Suprapubic skin (tissue), 4 donors: ENCODE measurements around the gene ARTN. TPM values are rescaled to one million over a fixed set of nuclear protein-coding genes. Genes with fewer than 3 reads are reported as not detected.

Experiments used
- DNase-seq, 2 donors: peaks; one replicate each; pipeline ENCODE4 v3.0.0-alpha.2; 2019; ENCODE audit warnings: low spot score in 2 of 2
- H3K27ac ChIP-seq: fragments of 200-600 bp; sonication (generic); one replicate; pipeline ENCODE4 v1.5.1; 2019
- H3K27me3 ChIP-seq: fragments of 200-600 bp; sonication (generic); one replicate; pipeline ENCODE4 v1.5.1; 2019
- H3K36me3 ChIP-seq: fragments of 200-600 bp; sonication (generic); one replicate; pipeline ENCODE4 v1.5.1; 2019
- H3K4me1 ChIP-seq: fragments of 200-600 bp; sonication (generic); one replicate; pipeline ENCODE4 v1.5.1; 2019
- H3K4me3 ChIP-seq: fragments of 200-600 bp; sonication (generic); one replicate; pipeline ENCODE4 v1.5.1; 2019; ENCODE audit warnings: mild to moderate bottlenecking
- H3K9me3 ChIP-seq: fragments of 200-600 bp; sonication (generic); one replicate; pipeline ENCODE4 v1.5.1; 2019
- CTCF ChIP-seq, 2 donors: fragments of 200-600 bp in 1 of 2; fragments of 450-650 bp in 1 of 2; sonication (generic) in 1 of 2; IDR thresholded peaks; one replicate each; pipeline ENCODE4 v1.5.1; 2016 to 2019; ENCODE audit warnings: antibody characterized with exemption in 2 of 2, mild to moderate bottlenecking in 1 of 2, moderate library complexity in 1 of 2
- EP300 ChIP-seq: sonication (generic); formaldehyde crosslinking; IDR thresholded peaks from one replicate; pipeline ENCODE4 v1.6.1; 2017; ENCODE audit warnings: antibody characterized with exemption
- POLR2A ChIP-seq, 2 donors: fragments of 450-650 bp; IDR thresholded peaks; one replicate each; pipeline ENCODE4 v1.6.1; 2017; ENCODE audit warnings: antibody characterized with exemption in 2 of 2, mild to moderate bottlenecking in 2 of 2, moderate library complexity in 2 of 2
- POLR2AphosphoS5 ChIP-seq, 3 donors: sonication (generic); formaldehyde crosslinking; IDR thresholded peaks; one replicate each; pipeline ENCODE4 v1.6.1; 2017; ENCODE audit warnings: antibody characterized with exemption in 3 of 3
- WGBS: methylation state at CpG from one replicate; pipeline ENCODE4 v1.1.5; 2018; 5-methylcytosine and 5-hydroxymethylcytosine counted together
- total RNA-seq, 4 donors: library from RNA; depleted of rRNA; stranded (reverse); fragments of >200 nt; gene quantifications; one replicate each; pipeline ENCODE4 v1.1.0, GENCODE V29; 2016

Gene ARTN
- total RNA-seq, 4 donors from 2014 or later, result 0.38 to 0.91 (median 0.72) TPM; not detected in 1

DNA sequence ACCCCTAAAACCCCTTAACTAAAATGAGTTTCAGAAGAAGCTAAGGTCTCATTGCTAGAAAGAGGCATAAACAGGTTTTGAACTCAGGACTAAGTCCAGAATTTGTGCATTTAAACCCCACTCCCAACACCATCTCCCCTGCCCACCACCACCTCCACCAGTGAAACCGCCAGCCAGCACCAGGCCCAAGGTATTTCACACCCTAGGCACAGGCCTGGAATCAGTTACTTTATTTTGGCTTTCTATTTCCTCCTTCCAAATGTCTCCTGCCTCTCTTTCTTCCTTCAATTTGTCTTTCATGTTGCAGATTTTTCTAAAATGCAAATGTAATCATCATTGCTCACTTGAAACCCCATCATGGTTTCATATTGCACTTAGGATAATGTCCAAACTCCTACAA is 11.3 kb downstream of the ARTN start:
- Histone ChIP-seq H3K27me3 (no peaks in the 10 kb centered on the region), H3K27ac (no peak overlapping the region), H3K4me1 (peaks cover 39% of the 10 kb centered on the region), H3K4me3 (no peak overlapping the region), H3K36me3 (peaks cover 8% of the 10 kb centered on the region), H3K9me3 (no peaks in the 10 kb centered on the region)
- 89% methylated on average over 1 of the region's 1 CpG for WGBS
- no peak for DNase-seq
- TF ChIP-seq EP300 (no peak), POLR2A (IDR thresholded peaks at IDR 0.05) (no peak), POLR2AphosphoS5 (IDR thresholded peaks at IDR 0.05) (no peak), CTCF (IDR thresholded peaks at IDR 0.05) (no peak)

GRCh38 chr1:43945674-43946235 is 12.2 kb downstream of the ARTN start:
- TF ChIP-seq POLR2A (IDR thresholded peaks at IDR 0.05), result no peak
- no peak for TF ChIP-seq CTCF (IDR thresholded peaks at IDR 0.05)
- TF ChIP-seq EP300, result no peak
- no peak for TF ChIP-seq POLR2AphosphoS5 (IDR thresholded peaks at IDR 0.05)
- Histone ChIP-seq H3K9me3 (no peaks in the 10 kb centered on the region), H3K27ac (peak overlapping the region; percentile 93), H3K27me3 (no peaks in the 10 kb centered on the region), H3K4me1 (peaks cover 39% of the 10 kb centered on the region), H3K36me3 (peaks cover 8% of the 10 kb centered on the region), H3K4me3 (peak overlapping the region; percentile 87)
- WGBS, result 17% methylated on average over 3 of the region's 3 CpGs
- DNase-seq, result no peak

DNA sequence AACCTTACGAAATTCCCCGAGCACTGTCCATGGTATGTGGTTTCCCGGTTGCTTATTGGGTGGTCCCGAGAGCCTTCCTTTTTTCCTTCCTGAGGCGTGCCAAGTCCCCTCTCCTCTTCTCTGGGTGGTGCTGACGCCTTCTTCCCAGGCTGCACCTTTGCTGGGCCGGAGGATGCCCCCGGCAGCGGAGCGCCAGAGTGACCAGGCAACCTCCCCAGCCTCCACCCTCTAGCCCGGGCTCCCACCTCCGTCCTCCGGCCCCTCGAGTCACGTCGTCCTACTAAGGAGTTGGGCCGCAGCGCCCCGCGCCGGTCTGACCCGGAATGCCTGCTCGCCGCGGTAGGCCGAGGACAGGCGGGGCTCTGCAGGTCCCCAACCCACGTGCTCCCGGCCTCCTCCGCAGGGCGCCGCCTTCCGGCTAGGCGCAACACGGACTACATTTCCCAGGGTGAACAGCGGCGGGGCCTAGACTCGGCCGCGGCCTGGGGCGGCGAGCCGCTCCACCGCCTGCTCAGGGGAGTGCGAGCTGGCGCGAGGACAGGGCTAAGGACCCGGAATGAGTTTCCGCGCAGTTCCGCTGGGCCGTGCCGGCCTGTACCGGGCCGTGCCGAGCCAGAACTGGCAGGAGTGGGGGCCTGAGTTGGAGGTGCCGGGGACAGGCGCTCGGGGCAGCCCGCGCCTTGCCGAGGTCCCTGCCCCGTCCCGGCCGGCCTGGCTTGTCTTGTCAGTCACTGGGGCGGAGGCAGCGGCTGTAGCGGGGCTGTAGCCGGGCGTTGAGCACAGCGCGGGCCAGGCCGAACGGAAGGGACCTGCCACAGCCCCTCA is 12.8 kb downstream of the ARTN start, which contains the start of gene IPO13:
IPO13 (plus strand) TSS at position 715 of the 825 bp plus-strand sequence. CDS start 651 bp downstream, outside the sequence.
- DNase-seq, result peak; percentile 95 to 96
- H3K27ac ChIP-seq, result peak within 1 kb of the TSS; percentile 93
- peaks cover 39% of the 10 kb centered on the region for H3K4me1 ChIP-seq
- no peaks in the 10 kb centered on the region for H3K27me3 ChIP-seq
- H3K4me3 ChIP-seq, result peak within 1 kb of the TSS; percentile 87
- peak; percentile 27 to 52 for TF ChIP-seq POLR2A (IDR thresholded peaks at IDR 0.05)
- peak in 2 of 3 donors; percentile 89 to 93 for TF ChIP-seq POLR2AphosphoS5 (IDR thresholded peaks at IDR 0.05)
- TF ChIP-seq CTCF (IDR thresholded peaks at IDR 0.05), result peak; percentile 65 to 80
- TF ChIP-seq EP300, result no peak
- 0% methylated on average over 15 of the region's 74 CpGs for WGBS
- H3K9me3 ChIP-seq, result no peaks in the 10 kb centered on the region
- peaks cover 8% of the 10 kb centered on the region for H3K36me3 ChIP-seq

DNA sequence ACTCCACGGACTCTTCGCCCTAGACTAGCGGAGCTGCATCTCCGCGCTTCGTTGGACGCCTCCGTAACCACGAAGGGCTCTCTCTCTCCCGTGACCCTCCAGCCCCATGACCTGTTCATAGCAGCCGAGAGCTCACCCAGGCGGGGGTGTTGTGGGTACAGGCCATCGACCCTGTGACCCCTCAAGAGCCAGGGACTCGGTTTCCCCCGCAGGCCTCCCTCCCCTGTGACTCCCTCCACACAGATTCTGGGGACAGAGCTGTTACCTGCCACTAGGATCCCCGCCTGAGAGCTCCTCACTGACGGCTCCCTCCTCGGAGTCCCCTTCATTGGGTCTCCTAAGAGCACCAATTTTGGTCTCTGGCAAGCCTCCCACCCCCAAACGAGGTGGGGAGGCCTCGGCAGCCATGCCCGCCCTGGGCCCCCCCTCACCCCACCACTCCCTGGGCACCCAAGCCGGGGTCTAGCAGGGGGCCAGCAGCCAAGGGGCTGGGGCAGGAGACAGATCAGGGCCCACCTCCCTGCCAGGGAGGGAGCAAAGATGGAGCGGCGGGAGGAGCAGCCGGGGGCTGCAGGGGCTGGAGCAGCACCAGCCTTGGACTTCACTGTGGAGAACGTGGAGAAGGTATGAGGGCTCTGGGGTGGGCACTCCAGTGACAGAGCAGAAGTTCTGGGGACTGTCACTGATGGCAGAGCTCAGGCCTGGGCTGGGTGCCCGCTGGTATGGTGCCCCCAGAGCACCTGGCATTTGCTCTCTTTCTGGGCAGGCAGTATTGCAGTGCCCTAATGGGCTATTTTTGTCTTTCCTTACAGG is 13.7 kb downstream of the ARTN start:
- H3K36me3 ChIP-seq, result peaks cover 8% of the 10 kb centered on the region

More for the DNA sequence above, 13.7 kb downstream of the ARTN start:
- H3K27me3 ChIP-seq, result no peaks in the 10 kb centered on the region
- TF ChIP-seq POLR2AphosphoS5 (IDR thresholded peaks at IDR 0.05) (no peak), POLR2A (IDR thresholded peaks at IDR 0.05) (no peak), CTCF (IDR thresholded peaks at IDR 0.05) (no peak), EP300 (no peak)
- peaks cover 39% of the 10 kb centered on the region for H3K4me1 ChIP-seq
- H3K9me3 ChIP-seq, result no peaks in the 10 kb centered on the region
- DNase-seq, result no peak
- peak overlapping the region; percentile 93 for H3K27ac ChIP-seq
- peak overlapping the region; percentile 87 for H3K4me3 ChIP-seq
- WGBS, result 8% methylated on average over 20 of the region's 27 CpGs
